Measurements from ENCODE around the gene MYO18A.
"Not testable (repeated sequence)": the region's sequence is repeated elsewhere in the genome, so short reads cannot be mapped to it uniquely, and the experiment has no call there.

The MYO18A gene

DNA sequence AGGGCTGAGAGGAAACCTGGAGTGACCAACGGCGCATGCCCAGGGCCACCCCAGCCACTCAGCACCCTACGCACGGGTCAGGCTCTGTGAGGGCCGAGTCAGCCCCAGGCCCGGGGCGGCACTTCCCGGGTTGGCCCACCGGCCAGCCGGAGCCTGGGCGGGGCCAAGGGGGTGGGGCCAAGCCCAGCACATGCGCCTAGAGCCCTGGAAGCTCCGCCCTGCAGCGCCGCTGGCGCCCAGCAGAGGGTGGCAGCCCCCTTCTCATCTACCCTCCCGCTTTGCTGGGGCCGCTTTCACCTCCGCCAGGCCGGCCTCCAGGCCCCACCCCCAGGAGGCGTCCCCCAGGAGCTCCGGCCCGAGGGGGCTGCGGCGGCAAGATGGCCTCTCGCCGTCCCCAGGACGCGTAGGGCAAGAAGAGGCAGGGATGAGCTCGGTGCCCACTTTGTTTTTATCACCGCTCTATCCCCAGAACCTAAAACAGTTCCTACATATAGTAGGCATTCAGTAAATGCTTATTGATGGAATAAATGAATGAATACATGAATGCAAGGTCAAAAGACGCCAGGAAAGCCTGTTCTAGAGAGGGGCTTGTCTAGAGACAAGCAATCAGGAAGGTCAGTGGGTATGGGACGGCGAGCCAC is 31.3 kb downstream of the MYO18A start:
- DNase-seq (ENCODE audit: low read depth): peak; percentile 86

DNA sequence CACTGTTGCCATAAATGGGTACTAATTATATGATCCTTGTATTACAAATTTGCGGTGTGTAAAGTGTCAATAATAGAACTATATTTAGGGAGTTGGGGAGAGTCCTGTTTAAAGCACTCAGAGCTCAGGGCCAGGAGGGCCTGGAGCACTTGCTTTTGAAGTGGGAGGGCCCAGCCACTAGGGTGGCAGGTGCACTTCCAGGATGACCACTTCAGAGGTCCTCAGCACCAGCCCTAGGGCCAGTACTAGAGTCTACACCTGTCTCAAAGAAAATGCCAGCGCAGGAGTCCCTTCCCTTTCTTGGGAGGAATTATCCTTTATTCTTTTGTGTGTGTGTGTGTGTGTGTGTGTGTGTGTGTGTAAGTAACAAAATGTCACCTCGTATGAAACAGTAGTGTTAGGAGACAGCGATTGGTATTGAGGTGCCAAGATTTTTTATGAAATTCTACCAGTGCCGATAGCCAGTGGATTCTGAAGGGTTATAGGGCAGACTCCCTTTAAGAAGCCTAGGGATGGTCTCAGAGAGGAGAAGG is 31.9 kb downstream of the MYO18A start:
- DNase-seq (ENCODE audit: low read depth): no peak

DNA sequence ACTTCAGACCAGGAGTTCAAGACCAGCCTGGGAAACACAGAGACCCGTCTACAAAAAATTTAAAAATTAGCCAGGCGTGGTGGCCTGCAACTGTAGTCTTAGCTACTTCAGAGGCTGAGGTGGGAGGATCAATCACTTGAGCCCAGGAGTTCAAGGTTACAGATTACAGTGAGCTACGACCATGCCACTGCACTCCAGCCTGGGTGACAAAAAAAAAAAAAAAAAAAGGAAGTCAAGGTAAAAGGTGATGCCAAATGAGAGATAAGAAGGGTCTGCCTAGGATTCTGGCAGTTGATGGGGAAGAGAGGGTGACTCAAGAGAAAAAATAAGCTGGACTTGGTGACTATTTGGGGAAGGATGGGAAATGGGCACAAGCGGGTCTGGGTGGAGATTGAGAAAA is 32.5 kb downstream of the MYO18A start:
- no peak for DNase-seq (ENCODE audit: low read depth)

- DNase-seq (ENCODE audit: low read depth): not testable (repeated sequence)
Observed at GRCh38 chr17:29147228-29147627, 33.0 kb downstream of the MYO18A start.

DNA sequence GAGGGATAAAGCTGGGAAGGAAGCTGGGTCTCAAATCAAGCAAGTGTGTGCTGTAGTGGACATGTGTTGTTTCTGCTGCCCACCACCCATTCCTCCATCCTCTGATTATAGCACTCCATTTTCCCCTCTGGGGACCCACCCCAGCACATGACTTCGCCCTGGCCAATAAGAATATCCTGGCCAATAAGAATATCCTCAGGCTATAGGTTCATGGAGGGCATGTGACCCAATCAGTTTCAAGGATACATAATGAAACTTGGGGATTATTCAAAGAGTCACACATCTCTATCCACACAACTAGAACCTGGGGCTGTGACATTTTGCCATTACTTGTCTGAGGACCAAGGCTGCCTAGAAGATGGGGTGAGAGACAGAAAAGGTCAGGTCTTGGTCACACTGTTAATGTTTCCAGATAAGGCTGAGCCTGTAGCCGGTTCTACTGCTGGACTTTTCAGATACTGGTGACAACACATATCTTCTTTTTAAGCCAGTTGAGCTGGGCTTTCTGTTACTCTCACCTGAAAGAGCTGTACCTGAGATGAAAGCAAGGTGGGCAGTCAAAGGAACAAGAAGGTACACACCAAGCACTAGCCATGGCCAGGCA is 33.7 kb downstream of the MYO18A start:
- no peak for DNase-seq (ENCODE audit: low read depth)

DNA sequence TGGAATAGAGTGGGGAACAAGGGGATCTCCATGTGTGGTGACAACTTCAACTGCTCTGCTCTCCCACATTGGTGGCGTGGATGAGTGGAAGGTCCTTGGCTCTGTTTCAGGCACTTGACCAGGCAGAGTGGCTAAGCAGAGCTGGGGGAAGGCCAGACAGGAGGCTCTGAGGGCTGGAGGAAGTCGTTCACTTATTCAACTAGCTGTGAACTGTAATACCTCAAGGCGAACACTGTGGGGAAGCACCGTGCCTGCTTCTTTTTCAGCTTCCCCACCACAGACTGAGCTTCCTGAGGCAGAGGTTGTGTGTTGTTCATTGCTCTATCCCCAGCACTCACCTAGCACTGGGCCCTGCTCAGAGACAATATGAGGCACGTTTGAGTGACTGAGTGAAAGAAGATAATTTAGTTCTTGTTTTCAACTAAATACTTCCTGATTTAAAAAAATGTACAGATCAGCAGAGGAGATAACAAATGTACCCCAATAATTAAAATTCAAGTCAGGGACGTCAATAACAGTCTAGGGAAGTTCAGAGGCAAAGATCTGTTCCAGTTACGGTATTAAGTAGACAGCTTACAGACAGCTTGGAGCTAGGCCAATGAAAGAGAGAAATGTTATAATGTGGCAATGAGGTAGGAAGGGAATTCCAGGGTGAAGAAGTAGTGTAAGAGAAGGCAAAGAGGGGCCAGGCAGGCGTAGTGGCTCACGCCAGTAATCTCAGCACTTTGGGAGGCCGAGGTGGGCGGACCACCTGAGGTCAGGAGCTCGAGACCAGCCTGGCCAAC is 34.7 kb downstream of the MYO18A start:
- DNase-seq (ENCODE audit: low read depth): no peak

DNA sequence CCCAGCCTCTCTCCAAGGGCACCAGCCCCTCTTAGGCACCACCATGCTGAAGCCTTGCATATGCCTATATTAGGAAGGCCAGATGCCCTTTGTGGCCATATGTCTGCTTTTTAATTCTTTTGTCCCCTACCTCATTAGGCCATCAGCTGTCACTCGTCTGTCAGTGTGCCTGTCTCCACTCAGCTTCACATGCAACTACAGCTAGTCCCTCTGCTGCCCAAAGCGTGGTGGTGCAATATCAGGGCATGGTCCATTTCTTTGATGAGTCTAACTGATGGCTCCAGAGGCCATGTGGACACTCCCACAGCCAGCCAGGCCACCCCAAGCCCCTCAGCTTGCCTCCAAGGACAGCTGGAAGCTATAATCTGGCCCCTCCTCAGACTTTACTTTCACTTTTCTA is 36.3 kb downstream of the MYO18A start:
- no peak for DNase-seq (ENCODE audit: low read depth)

GRCh38 chr17:29141514-29141876 is 38.7 kb downstream of the MYO18A start:
- no peak for DNase-seq (ENCODE audit: low read depth)

- no peak for DNase-seq (ENCODE audit: low read depth)
Observed at GRCh38 chr17:29140631-29141513, 39.3 kb downstream of the MYO18A start.

- peak; percentile 60 for DNase-seq (ENCODE audit: low read depth)
Observed at GRCh38 chr17:29140051-29140621, 40.1 kb downstream of the MYO18A start.

DNA sequence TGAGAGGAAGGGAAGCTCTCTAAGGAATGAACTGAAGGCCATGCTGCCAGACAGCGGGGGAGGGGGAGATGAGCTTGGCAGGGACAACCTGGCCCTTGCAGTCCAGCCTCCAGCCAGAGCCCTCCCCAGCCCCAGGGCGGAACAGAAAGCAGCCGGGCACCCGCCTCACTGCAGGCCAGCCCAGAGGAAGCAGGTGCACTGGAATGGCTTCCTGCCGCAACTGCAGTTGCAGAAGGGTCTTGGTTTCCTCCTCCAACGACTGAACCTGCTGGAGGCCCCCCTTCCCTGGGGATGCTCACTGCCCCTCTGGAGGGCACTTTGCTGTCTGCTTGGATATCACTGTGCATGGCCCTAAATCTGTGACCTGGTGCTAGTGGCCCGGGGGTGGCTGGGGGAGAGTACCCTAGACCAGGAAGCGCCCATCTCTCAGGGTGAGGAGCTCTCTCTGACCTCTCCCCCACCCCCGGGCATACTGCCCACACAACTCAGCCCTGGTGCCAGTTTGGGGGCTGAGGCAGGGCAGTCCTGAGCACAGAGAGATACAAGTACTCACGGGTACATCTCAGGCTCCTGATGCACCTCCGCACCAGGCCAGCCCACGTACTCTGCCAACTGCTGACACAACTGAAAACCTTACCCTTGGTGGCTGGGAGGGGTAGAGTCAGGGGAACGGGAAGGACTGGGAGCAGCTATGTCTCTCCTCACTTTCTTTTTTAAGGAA is 41.1 kb downstream of the MYO18A start:
- DNase-seq (ENCODE audit: low read depth): no peak

- no peak for DNase-seq (ENCODE audit: low read depth)
Observed at GRCh38 chr17:29138184-29138955, 41.8 kb downstream of the MYO18A start.

DNA sequence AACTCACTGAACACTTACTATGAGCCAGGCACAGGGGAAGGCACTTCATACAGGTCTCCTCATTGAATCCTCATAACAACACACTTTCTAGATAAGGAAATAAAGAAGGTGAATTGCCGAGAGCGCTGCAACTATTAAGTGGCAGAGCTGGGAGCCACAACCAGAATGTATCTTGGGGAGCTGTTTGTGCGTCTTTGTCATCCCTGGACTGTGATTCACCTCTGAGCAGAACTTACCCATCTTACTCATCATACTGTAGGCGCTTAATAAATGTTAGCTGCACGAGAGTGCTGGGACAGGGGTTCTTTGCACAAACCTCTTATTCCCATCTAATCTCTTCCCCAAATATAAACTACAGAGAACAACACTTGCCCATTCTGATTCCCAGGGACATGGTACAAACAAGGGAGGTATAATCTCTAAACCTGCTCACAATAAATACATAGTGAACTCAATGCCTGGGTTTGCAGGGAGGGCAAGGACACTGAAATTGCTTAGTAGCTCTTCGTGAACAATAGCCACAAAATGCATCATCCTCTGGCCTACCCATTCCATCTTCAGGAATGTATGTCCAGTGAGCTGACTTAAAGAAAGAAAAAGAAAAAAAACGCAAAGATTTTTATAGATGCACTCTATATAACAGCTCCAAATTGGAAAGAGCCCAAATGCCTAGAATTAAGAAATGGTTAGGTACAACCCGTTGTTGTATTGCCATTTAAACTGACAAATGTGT is 43.0 kb downstream of the MYO18A start:
- no peak for DNase-seq (ENCODE audit: low read depth)

GRCh38 chr17:29135464-29135863 is 44.7 kb downstream of the MYO18A start:
- no peak for DNase-seq (ENCODE audit: low read depth)

- DNase-seq (ENCODE audit: low read depth): no peak
Observed at GRCh38 chr17:29133121-29133713, 47.0 kb downstream of the MYO18A start.

- no peak for DNase-seq (ENCODE audit: low read depth)
Observed at GRCh38 chr17:29131814-29132682, 48.1 kb downstream of the MYO18A start.

- no peak for DNase-seq (ENCODE audit: low read depth)
Observed at GRCh38 chr17:29129731-29130130, 50.5 kb downstream of the MYO18A start.

DNA sequence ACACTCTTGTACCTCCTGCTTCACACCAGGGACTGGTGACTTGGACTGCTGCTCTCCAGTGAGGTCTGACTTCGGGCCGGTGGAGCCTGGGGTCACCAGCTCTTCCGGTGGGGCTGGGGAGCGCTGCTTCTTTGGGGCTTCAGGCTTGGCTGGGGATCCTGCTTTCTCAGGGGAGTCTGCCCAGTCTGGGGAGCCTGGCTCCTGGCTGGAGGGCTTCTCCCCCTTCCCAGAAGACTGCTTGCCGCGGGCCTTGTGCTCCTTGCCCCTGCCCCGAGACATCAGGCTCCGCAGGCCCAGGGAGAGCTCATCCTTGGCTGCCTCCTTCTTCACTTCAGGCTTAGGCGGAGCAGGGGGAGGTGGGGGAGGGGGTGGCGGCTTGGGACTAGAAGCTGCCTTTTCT is 52.4 kb downstream of the MYO18A start:
- no peak for DNase-seq (ENCODE audit: low read depth)
